Measurements from ENCODE around the gene NDST1.

The NDST1 gene

GRCh38 chr5:150595466-150596031 is 87.6 kb downstream of the NDST1 start:
- TF ChIP-seq CTCF (IDR thresholded peaks at IDR 0.05; ENCODE audit: insufficient read depth, missing control alignments): no peak
- DNase-seq (ENCODE audit: insufficient read length, low spot score): no peak
- no peak for FAIRE-seq

- no peak for FAIRE-seq
- no peak for DNase-seq (ENCODE audit: insufficient read length, low spot score)
- TF ChIP-seq CTCF (IDR thresholded peaks at IDR 0.05; ENCODE audit: insufficient read depth, missing control alignments): no peak
Observed at GRCh38 chr5:150596313-150596712, 88.4 kb downstream of the NDST1 start.

GRCh38 chr5:150596826-150597225 is 88.9 kb downstream of the NDST1 start:
- TF ChIP-seq CTCF (IDR thresholded peaks at IDR 0.05; ENCODE audit: insufficient read depth, missing control alignments): no peak
- DNase-seq (ENCODE audit: insufficient read length, low spot score): no peak
- no peak for FAIRE-seq

- FAIRE-seq (no peak), DNase-seq (ENCODE audit: insufficient read length, low spot score) (no peak)
- TF ChIP-seq CTCF (IDR thresholded peaks at IDR 0.05; ENCODE audit: insufficient read depth, missing control alignments): no peak
Observed at GRCh38 chr5:150598006-150598405, 90.1 kb downstream of the NDST1 start.

- no peak for TF ChIP-seq CTCF (IDR thresholded peaks at IDR 0.05; ENCODE audit: insufficient read depth, missing control alignments)
- DNase-seq (ENCODE audit: insufficient read length, low spot score): no peak
- no peak for FAIRE-seq
Observed at GRCh38 chr5:150598821-150599273, 90.9 kb downstream of the NDST1 start.

GRCh38 chr5:150599281-150599680 is 91.3 kb downstream of the NDST1 start:
- TF ChIP-seq CTCF (IDR thresholded peaks at IDR 0.05; ENCODE audit: insufficient read depth, missing control alignments): no peak
- DNase-seq (ENCODE audit: insufficient read length, low spot score) (no peak), FAIRE-seq (no peak)

GRCh38 chr5:150599917-150600511 is 92.1 kb downstream of the NDST1 start:
- DNase-seq (ENCODE audit: insufficient read length, low spot score) (no peak), FAIRE-seq (no peak)
- no peak for TF ChIP-seq CTCF (IDR thresholded peaks at IDR 0.05; ENCODE audit: insufficient read depth, missing control alignments)

All from D721Med (cell line).